DND-41 (cell line): ENCODE results near the gene HHATL.

Experiments
- CTCF ChIP-seq: IDR thresholded peaks from 2 replicates; pipeline ENCODE4 v1.5.1; 2012; ENCODE audit warnings: borderline replicate concordance, low read length, moderate library complexity, mild to moderate bottlenecking; ENCODE audit not compliant: poor library complexity, severe bottlenecking; ENCODE audit errors: extremely low read depth
- EZH2 ChIP-seq: IDR thresholded peaks from 3 replicates; pipeline ENCODE4 v1.6.1; 2012; ENCODE audit warnings: borderline replicate concordance, low read depth, mild to moderate bottlenecking, moderate library complexity, low read length, inconsistent platforms; ENCODE audit not compliant: severe bottlenecking

GRCh38 chr3:42742259-42742658 lies 39.7 kb upstream of the HHATL start:
- TF ChIP-seq CTCF: no peak
- no peak for TF ChIP-seq EZH2
